Measurements from ENCODE around the gene MYO18A.
"Not testable (repeated sequence)": the region's sequence is repeated elsewhere in the genome, so short reads cannot be mapped to it uniquely, and the experiment has no call there.

MYO18A gene

GRCh38 chr17:29212681-29213121 is 32.5 kb upstream of the MYO18A start:
- no peak overlapping the region for H3K27ac ChIP-seq (ENCODE audit: insufficient read depth, low read length, poor library complexity, severe bottlenecking)
- no peaks in the 10 kb centered on the region for H3K4me1 ChIP-seq (ENCODE audit: control insufficient read depth, insufficient read depth, low read length, poor library complexity, severe bottlenecking)
- DNase-seq: no peak
- H3K36me3 ChIP-seq (ENCODE audit: control insufficient read depth, insufficient read depth, low read length): no peaks in the 10 kb centered on the region
- H3K27me3 ChIP-seq (replicated peaks; ENCODE audit: control insufficient read depth, insufficient read depth, low read length, poor library complexity, severe bottlenecking): no peaks in the 10 kb centered on the region
- no peak overlapping the region for H3K4me3 ChIP-seq (ENCODE audit: insufficient read depth, low read depth, low read length, poor library complexity, severe bottlenecking)
- no peaks in the 10 kb centered on the region for H3K9me3 ChIP-seq (ENCODE audit: control insufficient read depth, low read length)

- no peak overlapping the region for H3K4me3 ChIP-seq (ENCODE audit: insufficient read depth, low read depth, low read length, poor library complexity, severe bottlenecking)
- no peaks in the 10 kb centered on the region for H3K9me3 ChIP-seq (ENCODE audit: control insufficient read depth, low read length)
- H3K27me3 ChIP-seq (replicated peaks; ENCODE audit: control insufficient read depth, insufficient read depth, low read length, poor library complexity, severe bottlenecking): no peaks in the 10 kb centered on the region
- no peaks in the 10 kb centered on the region for H3K36me3 ChIP-seq (ENCODE audit: control insufficient read depth, insufficient read depth, low read length)
- no peaks in the 10 kb centered on the region for H3K4me1 ChIP-seq (ENCODE audit: control insufficient read depth, insufficient read depth, low read length, poor library complexity, severe bottlenecking)
- H3K27ac ChIP-seq (ENCODE audit: insufficient read depth, low read length, poor library complexity, severe bottlenecking): no peak overlapping the region
- no peak for DNase-seq
Observed at GRCh38 chr17:29212094-29212631, 32.0 kb upstream of the MYO18A start.

GRCh38 chr17:29210879-29211278 is 30.7 kb upstream of the MYO18A start:
- Histone ChIP-seq H3K27me3 (replicated peaks; ENCODE audit: control insufficient read depth, insufficient read depth, low read length, poor library complexity, severe bottlenecking) (no peaks in the 10 kb centered on the region), H3K4me3 (ENCODE audit: insufficient read depth, low read depth, low read length, poor library complexity, severe bottlenecking) (no peak overlapping the region), H3K36me3 (ENCODE audit: control insufficient read depth, insufficient read depth, low read length) (no peaks in the 10 kb centered on the region), H3K9me3 (ENCODE audit: control insufficient read depth, low read length) (no peaks in the 10 kb centered on the region), H3K4me1 (ENCODE audit: control insufficient read depth, insufficient read depth, low read length, poor library complexity, severe bottlenecking) (no peaks in the 10 kb centered on the region), H3K27ac (ENCODE audit: insufficient read depth, low read length, poor library complexity, severe bottlenecking) (no peak overlapping the region)
- DNase-seq: no peak

GRCh38 chr17:29209073-29209472 is 28.9 kb upstream of the MYO18A start:
- Histone ChIP-seq H3K36me3 (ENCODE audit: control insufficient read depth, insufficient read depth, low read length) (no peaks in the 10 kb centered on the region), H3K9me3 (ENCODE audit: control insufficient read depth, low read length) (no peaks in the 10 kb centered on the region), H3K4me3 (ENCODE audit: insufficient read depth, low read depth, low read length, poor library complexity, severe bottlenecking) (no peak overlapping the region), H3K27me3 (replicated peaks; ENCODE audit: control insufficient read depth, insufficient read depth, low read length, poor library complexity, severe bottlenecking) (no peaks in the 10 kb centered on the region), H3K4me1 (ENCODE audit: control insufficient read depth, insufficient read depth, low read length, poor library complexity, severe bottlenecking) (no peaks in the 10 kb centered on the region), H3K27ac (ENCODE audit: insufficient read depth, low read length, poor library complexity, severe bottlenecking) (no peak overlapping the region)
- no peak for DNase-seq

- H3K36me3 ChIP-seq (ENCODE audit: control insufficient read depth, insufficient read depth, low read length): no peaks in the 10 kb centered on the region
- no peak for DNase-seq
- no peak overlapping the region for H3K4me3 ChIP-seq (ENCODE audit: insufficient read depth, low read depth, low read length, poor library complexity, severe bottlenecking)
- H3K9me3 ChIP-seq (ENCODE audit: control insufficient read depth, low read length): no peaks in the 10 kb centered on the region
- no peaks in the 10 kb centered on the region for H3K4me1 ChIP-seq (ENCODE audit: control insufficient read depth, insufficient read depth, low read length, poor library complexity, severe bottlenecking)
- no peak overlapping the region for H3K27ac ChIP-seq (ENCODE audit: insufficient read depth, low read length, poor library complexity, severe bottlenecking)
- no peaks in the 10 kb centered on the region for H3K27me3 ChIP-seq (replicated peaks; ENCODE audit: control insufficient read depth, insufficient read depth, low read length, poor library complexity, severe bottlenecking)
Observed at GRCh38 chr17:29207975-29208374, 27.8 kb upstream of the MYO18A start.

DNA sequence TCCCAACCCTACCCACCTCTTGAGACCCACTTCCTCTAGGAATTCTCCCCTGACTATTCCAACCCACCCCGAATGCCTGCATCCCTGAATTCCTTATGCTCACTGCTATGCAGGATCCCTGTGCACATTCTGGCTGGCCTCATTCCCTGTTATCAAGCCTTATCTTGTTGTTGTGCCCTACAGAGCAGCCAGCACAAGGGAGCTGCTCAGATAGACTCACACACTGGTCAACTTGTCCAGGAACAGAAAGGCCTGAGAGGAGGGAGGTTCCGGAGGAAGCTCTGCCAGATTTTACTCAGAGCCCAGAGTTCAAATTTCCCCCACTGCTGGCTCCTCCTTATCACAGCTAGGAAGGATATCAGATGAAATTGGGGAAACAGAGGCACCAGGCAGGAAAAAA is 24.8 kb upstream of the MYO18A start:
- Histone ChIP-seq H3K9me3 (ENCODE audit: control insufficient read depth, low read length) (no peaks in the 10 kb centered on the region), H3K4me3 (ENCODE audit: insufficient read depth, low read depth, low read length, poor library complexity, severe bottlenecking) (no peak overlapping the region), H3K36me3 (ENCODE audit: control insufficient read depth, insufficient read depth, low read length) (no peaks in the 10 kb centered on the region), H3K27ac (ENCODE audit: insufficient read depth, low read length, poor library complexity, severe bottlenecking) (no peak overlapping the region), H3K27me3 (replicated peaks; ENCODE audit: control insufficient read depth, insufficient read depth, low read length, poor library complexity, severe bottlenecking) (no peaks in the 10 kb centered on the region), H3K4me1 (ENCODE audit: control insufficient read depth, insufficient read depth, low read length, poor library complexity, severe bottlenecking) (no peaks in the 10 kb centered on the region)
- no peak for DNase-seq

- H3K4me3 ChIP-seq (ENCODE audit: insufficient read depth, low read depth, low read length, poor library complexity, severe bottlenecking); H3K9me3 ChIP-seq (ENCODE audit: control insufficient read depth, low read length); H3K27me3 ChIP-seq (replicated peaks; ENCODE audit: control insufficient read depth, insufficient read depth, low read length, poor library complexity, severe bottlenecking); H3K4me1 ChIP-seq (ENCODE audit: control insufficient read depth, insufficient read depth, low read length, poor library complexity, severe bottlenecking); DNase-seq; H3K27ac ChIP-seq (ENCODE audit: insufficient read depth, low read length, poor library complexity, severe bottlenecking); H3K36me3 ChIP-seq (ENCODE audit: control insufficient read depth, insufficient read depth, low read length): not testable (repeated sequence)
Observed at GRCh38 chr17:29204068-29204804, 24.0 kb upstream of the MYO18A start.

GRCh38 chr17:29197516-29198272 is 17.5 kb upstream of the MYO18A start:
- Histone ChIP-seq H3K9me3 (ENCODE audit: control insufficient read depth, low read length) (no peaks in the 10 kb centered on the region), H3K4me3 (ENCODE audit: insufficient read depth, low read depth, low read length, poor library complexity, severe bottlenecking) (no peak overlapping the region), H3K27me3 (replicated peaks; ENCODE audit: control insufficient read depth, insufficient read depth, low read length, poor library complexity, severe bottlenecking) (no peaks in the 10 kb centered on the region), H3K36me3 (ENCODE audit: control insufficient read depth, insufficient read depth, low read length) (no peaks in the 10 kb centered on the region), H3K4me1 (ENCODE audit: control insufficient read depth, insufficient read depth, low read length, poor library complexity, severe bottlenecking) (no peaks in the 10 kb centered on the region), H3K27ac (ENCODE audit: insufficient read depth, low read length, poor library complexity, severe bottlenecking) (no peak overlapping the region)
- DNase-seq: no peak

- Histone ChIP-seq H3K27ac (ENCODE audit: insufficient read depth, low read length, poor library complexity, severe bottlenecking) (no peak overlapping the region), H3K27me3 (replicated peaks; ENCODE audit: control insufficient read depth, insufficient read depth, low read length, poor library complexity, severe bottlenecking) (no peaks in the 10 kb centered on the region), H3K4me3 (ENCODE audit: insufficient read depth, low read depth, low read length, poor library complexity, severe bottlenecking) (no peak overlapping the region), H3K4me1 (ENCODE audit: control insufficient read depth, insufficient read depth, low read length, poor library complexity, severe bottlenecking) (no peaks in the 10 kb centered on the region), H3K36me3 (ENCODE audit: control insufficient read depth, insufficient read depth, low read length) (no peaks in the 10 kb centered on the region), H3K9me3 (ENCODE audit: control insufficient read depth, low read length) (no peaks in the 10 kb centered on the region)
- no peak for DNase-seq
Observed at GRCh38 chr17:29196769-29197515, 16.7 kb upstream of the MYO18A start.
